DMS114 treated with DMSO at 0.1 percent for 48 hours (cell line): ENCODE data around the gene RGL4.

Experiments
- DNase-seq: peaks from one replicate; lab custom pipeline; 2025; ENCODE audit not compliant: unreplicated experiment; lab: John Stamatoyannopoulos, UW

Gene RGL4

DNA sequence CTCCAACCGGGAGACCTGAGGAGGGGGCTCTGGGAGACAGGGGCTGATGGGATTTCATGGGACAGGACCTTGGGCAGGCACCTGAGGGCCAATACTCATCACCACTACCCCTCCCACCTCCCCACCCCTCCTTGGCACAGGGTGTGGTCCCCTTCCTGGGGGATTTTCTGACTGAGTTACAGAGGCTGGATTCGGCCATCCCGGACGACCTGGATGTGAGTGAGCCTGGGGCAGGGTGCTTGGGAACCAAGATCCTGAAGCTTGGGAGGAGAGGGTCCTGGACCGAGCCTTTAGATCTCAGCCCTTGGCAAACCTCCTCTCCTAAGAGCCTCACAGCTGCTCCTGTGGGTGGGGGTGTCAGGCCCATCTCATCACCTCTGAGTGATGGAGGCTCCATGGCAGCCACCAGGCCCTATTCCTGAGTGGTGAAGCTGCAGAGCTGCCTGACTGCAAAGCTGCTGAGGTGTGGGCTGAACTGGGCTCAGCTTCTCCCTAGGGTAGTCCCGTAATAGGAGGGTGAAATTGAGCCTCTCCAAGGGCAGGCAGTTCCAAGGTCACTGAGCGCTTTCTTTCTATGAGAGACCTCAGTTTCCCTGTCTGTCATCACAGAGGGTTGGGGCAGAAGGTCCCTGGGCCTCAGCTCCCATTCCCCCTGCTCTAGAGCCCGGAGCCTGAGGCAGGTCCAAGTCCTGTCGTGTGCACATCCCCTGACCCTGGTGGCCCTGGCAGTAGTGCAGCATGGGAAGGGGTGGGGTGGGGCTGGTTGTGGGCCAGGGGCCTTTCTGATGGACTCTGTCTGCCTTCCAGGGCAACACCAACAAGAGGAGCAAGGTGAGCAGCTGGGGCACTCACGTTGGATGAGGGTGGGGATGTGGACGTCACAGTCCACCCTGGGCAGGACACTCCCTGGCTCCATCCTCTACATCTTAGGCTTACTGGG is 6.5 kb downstream of the RGL4 start:
- DNase-seq, result no peak

DNA sequence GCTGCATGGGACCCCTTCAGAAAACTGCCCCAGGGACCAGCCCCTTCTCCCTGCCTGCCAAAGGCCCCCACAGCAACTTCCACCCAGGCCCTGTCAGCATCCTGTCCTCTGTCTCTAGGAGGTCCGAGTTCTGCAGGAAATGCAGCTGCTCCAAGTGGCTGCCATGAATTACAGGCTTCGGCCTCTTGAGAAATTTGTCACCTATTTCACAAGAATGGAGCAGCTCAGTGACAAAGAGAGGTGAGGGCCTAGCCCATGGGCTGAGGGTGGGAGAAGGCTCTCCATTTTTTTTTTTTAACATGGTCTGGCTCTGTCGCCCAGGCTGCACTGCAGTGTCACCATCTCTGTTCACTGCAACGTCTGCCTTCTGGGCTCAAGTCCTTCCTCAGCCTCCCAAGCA is 7.3 kb downstream of the RGL4 start:
- DNase-seq, result no peak

DNA sequence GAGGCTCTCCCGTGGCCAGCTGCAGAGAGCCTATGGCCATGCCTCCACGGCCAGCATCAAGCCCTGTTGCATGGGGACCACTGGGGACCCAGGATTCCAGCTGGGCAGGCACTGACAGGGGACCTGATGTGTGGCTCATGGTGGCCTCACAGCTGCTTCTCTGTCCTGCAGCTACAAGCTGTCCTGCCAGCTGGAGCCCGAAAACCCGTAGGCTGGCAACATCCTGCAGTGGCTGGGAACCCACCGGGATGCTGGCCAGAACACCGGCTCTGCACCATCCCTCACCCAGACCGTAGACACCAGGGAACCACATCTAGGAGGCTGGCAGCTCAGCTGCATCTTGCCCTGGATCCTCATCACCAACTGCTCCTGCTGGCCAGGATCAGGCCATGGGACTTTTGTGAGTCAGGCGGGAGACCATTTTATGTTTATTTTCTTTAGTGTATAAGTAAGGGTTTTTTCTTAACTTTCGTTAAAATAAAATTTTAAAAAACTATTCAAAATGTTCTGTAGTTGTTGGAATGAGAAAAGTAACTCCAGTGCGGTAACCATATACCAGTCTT is 7.9 kb downstream of the RGL4 start:
- DNase-seq, result no peak

- no peak for DNase-seq
Observed at GRCh38 chr22:23700706-23701105, 9.9 kb downstream of the RGL4 start.

DNA sequence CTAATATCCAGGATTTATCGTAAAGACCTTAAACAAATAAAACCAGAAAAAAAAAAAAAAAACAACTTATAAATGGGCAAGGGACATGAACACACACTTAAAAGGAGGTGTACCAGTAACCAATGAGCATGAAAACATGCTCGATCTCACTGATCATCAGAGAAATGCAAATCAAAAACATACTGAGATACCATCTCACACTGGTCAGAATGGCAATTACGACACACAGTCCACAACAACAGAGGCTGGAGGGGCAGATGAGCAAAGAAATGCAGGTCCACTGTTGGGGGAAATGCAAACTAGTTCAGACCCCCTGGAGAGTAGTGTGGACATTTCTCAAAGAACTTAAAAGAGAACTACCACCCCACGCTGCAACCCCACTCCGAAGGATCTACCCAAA is 13.2 kb downstream of the RGL4 start:
- no peak for DNase-seq

GRCh38 chr22:23704829-23705228 is 14.0 kb downstream of the RGL4 start:
- DNase-seq, result no peak

- DNase-seq, result no peak
Observed at GRCh38 chr22:23705358-23705757, 14.5 kb downstream of the RGL4 start.

DNA sequence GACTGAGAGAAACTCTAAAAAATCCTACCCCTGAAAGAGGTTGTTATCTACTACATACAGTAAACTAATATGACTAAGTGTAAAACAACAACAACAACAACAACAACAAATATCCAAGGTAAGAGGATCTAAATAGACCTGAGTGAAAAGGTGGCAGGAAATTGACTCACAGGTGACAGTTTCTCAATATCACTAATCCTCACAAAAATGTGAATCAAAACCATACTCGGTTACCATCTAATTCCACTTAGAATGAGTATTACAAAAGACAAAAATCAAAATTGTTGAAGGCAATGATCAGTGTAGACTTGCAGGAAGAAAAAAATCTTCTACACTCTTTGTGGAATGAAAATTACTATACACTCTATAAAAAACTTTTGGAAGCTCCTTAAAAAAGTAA is 17.5 kb downstream of the RGL4 start:
- no peak for DNase-seq

DNA sequence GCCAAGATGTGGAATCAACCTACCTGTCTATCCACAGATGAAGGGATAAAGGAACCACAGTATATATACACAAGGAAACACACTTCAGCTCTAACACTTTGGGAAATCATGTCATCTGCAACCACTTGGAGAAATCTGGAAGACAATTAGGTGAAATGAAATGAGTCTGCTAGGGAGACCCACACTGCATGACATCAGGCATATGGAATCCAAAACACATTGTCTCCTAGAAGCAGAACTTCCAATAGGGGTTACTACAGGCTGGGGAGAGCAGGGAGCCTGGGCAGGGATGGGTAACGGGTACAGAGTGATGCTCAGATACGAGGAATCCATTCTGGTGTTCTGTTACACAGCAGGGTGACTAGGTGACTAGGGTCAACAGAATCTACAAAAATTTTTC is 18.3 kb downstream of the RGL4 start:
- no peak for DNase-seq

DNA sequence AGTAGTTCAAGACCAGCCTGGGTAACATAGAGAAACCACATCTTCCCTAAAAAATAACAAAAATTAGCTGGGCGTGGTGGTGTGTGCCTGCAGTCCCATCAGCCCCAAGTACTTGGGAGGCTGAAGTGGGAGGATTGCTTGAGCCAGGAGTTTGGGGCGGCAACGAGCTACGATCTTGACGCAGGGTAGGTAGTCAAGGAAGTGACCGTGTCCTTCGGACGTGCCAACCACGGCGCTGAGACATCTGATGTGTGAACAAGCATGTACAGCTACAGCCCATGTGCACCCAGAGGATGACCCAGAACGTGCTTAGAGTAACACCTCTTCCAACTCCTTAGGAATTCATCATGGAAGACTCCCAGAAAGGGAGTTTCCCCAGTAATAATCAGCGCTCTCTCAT is 21.4 kb downstream of the RGL4 start:
- no peak for DNase-seq

- no peak for DNase-seq
Observed at GRCh38 chr22:23713696-23714595, 23.1 kb downstream of the RGL4 start.

GRCh38 chr22:23714596-23715578 is 24.1 kb downstream of the RGL4 start:
- DNase-seq, result no peak

GRCh38 chr22:23715806-23716375 is 25.1 kb downstream of the RGL4 start:
- no peak for DNase-seq

GRCh38 chr22:23716811-23717801 is 26.3 kb downstream of the RGL4 start:
- peak; percentile 68 for DNase-seq

- DNase-seq, result no peak
Observed at GRCh38 chr22:23718371-23719165, 27.8 kb downstream of the RGL4 start.

GRCh38 chr22:23720855-23721254 is 30.0 kb downstream of the RGL4 start:
- no peak for DNase-seq

GRCh38 chr22:23722160-23722559 is 31.3 kb downstream of the RGL4 start:
- DNase-seq, result no peak

GRCh38 chr22:23722724-23723123 is 31.9 kb downstream of the RGL4 start:
- no peak for DNase-seq
